HepG2 (cell line): ENCODE data around the gene SNAPC3. TPM values are rescaled to one million over a fixed set of nuclear protein-coding genes. Genes with fewer than 3 reads are reported as not detected.
A peak's percentile ranks its signal among the peaks of the same experiment; 100 is the strongest.

Experiments
- ATAC-seq: fragments of 200-7000 bp; cut with Tn5 transposase; 3 replicates; pipeline ENCODE4 v1.9.1; 2020; ENCODE audit warnings: mild to moderate bottlenecking, moderate library complexity
- BruUV-seq: library from RNA; stranded (reverse); fragments of 400-500 nt; replicated peaks from 2 replicates; lab custom pipeline; 2021; lab: Mats Ljungman, UMichigan
- CTCF ChIA-PET: fragments of 300-600 bp; formaldehyde crosslinking; extraction: SDS; loops from one replicate; lab custom pipeline; 2021; ENCODE audit warnings: low total read pairs, inconsistent platforms, low intra/inter-chr PET ratio; lab: Yijun Ruan, JAX
- POLR2A ChIA-PET: fragments of 350-600 bp; sonication (Branson Sonifier 250); formaldehyde crosslinking; loops from one replicate; lab custom pipeline; 2020; ENCODE audit warnings: antibody characterized with exemption, inconsistent platforms; lab: Yijun Ruan, JAX
- DNase-seq: peaks from one replicate; pipeline ENCODE4 v3.0.0-alpha.2; 2015; ENCODE audit warnings: low spot score
- FAIRE-seq: peaks from 3 replicates; lab custom pipeline; 2011; peaks lifted over from hg19 to GRCh38; lab: Jason Lieb, UNC
- H2AFZ ChIP-seq: one replicate; pipeline ENCODE4 v1.6.1; 2011; ENCODE audit warnings: low read length, inconsistent platforms
- H3K27ac ChIP-seq: fragments of 300-600 bp; 3 replicates; pipeline ENCODE4 v1.8.0; 2011; ENCODE audit warnings: mixed run types, mild to moderate bottlenecking, mixed read lengths, low read length, inconsistent platforms; ENCODE audit not compliant: insufficient read depth; ENCODE audit errors: extremely low read length
- H3K27me3 ChIP-seq, 2 experiments: fragments of 200-600 bp in 1 of 2; 2 replicates in 1 of 2; 3 replicates in 1 of 2; pipeline versions ENCODE4 v1.6.0 to v1.8.0; 2011; ENCODE audit warnings: low read length in 2 of 2, mild to moderate bottlenecking in 2 of 2, moderate library complexity in 2 of 2, inconsistent platforms in 1 of 2; ENCODE audit not compliant: insufficient read depth in 2 of 2, control insufficient read depth in 1 of 2
- H3K36me3 ChIP-seq, 2 experiments: fragments of 200-600 bp in 1 of 2; replicated peaks in 1 of 2; 2 replicates in 1 of 2; 3 replicates in 1 of 2; pipeline versions ENCODE4 v1.5.1 to v1.8.0; 2011; ENCODE audit warnings: low read length in 2 of 2, inconsistent platforms in 1 of 2; ENCODE audit not compliant: insufficient read depth in 2 of 2, control insufficient read depth in 1 of 2
- H3K4me1 ChIP-seq: 2 replicates; pipeline ENCODE4 v1.5.1; 2012; ENCODE audit warnings: low read length, inconsistent platforms; ENCODE audit not compliant: insufficient read depth
- H3K4me2 ChIP-seq: 2 replicates; pipeline ENCODE4 v1.6.0; 2011; ENCODE audit warnings: low read depth, low read length, inconsistent platforms
- H3K4me3 ChIP-seq, 3 experiments: fragments of 200-600 bp in 1 of 3; sonication (generic), shearing (Covaris generic) in 1 of 3; replicated peaks in 1 of 3; 2 replicates each; pipeline ENCODE4 v1.5.1; 2011 to 2016; ENCODE audit warnings: low read length in 3 of 3, inconsistent platforms in 2 of 3, low read depth in 2 of 3, mild to moderate bottlenecking in 2 of 3, control low read depth in 1 of 3, mixed read lengths in 1 of 3; ENCODE audit not compliant: insufficient read depth in 1 of 3
- H3K79me2 ChIP-seq: one replicate; pipeline ENCODE4 v1.6.1; 2011; ENCODE audit warnings: low read length, inconsistent platforms; ENCODE audit not compliant: insufficient read depth
- H3K9ac ChIP-seq: 2 replicates; pipeline ENCODE4 v1.6.0; 2011; ENCODE audit warnings: mild to moderate bottlenecking, low read depth, low read length, inconsistent platforms; ENCODE audit not compliant: insufficient read depth
- H3K9me3 ChIP-seq: 2 replicates; pipeline ENCODE4 v1.5.1; 2012; ENCODE audit warnings: mild to moderate bottlenecking, low read length
- H4K20me1 ChIP-seq: 2 replicates; pipeline ENCODE4 v1.6.0; 2011; ENCODE audit warnings: inconsistent platforms, mild to moderate bottlenecking, low read length, moderate library complexity; ENCODE audit not compliant: insufficient read depth
- CTCF ChIP-seq: sonication (generic); formaldehyde crosslinking; IDR thresholded peaks from 2 replicates; pipeline ENCODE4 v1.5.0; 2020; ENCODE audit warnings: mild to moderate bottlenecking, missing genetic modification reagents, moderate library complexity
- FOSL1 ChIP-seq: sonication (generic); formaldehyde crosslinking; IDR thresholded peaks from 2 replicates; pipeline ENCODE4 v1.9.0; 2021; ENCODE audit warnings: missing genetic modification reagents, borderline replicate concordance
- SAP130 ChIP-seq: IDR thresholded peaks from 2 replicates; pipeline ENCODE4 v1.6.1; 2016; ENCODE audit warnings: low read depth
- ZNF446 ChIP-seq: sonication (generic); formaldehyde crosslinking; IDR thresholded peaks from 2 replicates; pipeline ENCODE4 v1.5.0; 2020; ENCODE audit warnings: mild to moderate bottlenecking, missing genetic modification reagents
- ZSCAN25 ChIP-seq: sonication (generic); formaldehyde crosslinking; IDR thresholded peaks from 2 replicates; pipeline ENCODE4 v1.8.0; 2022; ENCODE audit warnings: mild to moderate bottlenecking, missing genetic modification reagents
- WGBS: methylation state at CpG from one replicate; pipeline ENCODE4 v1.1.6; 2017; ENCODE audit warnings: low lambda C conversion rate; 5-methylcytosine and 5-hydroxymethylcytosine counted together
- in situ Hi-C: cut with HindIII; loops from 2 replicates; pipeline ENCODE4 v1.10.0; 2017; ENCODE audit warnings: low pct_unique_long_range_greater_than_20kb; ENCODE audit not compliant: extremely low pct_ligation_motif_present
- intact Hi-C: fragments of 100-400 bp; cut with micrococcal nuclease; formaldehyde crosslinking; loops from one replicate; pipeline ENCODE4 v1.10.0; 2022; ENCODE audit not compliant: unreplicated experiment
- polyA plus RNA-seq, 8 experiments: library from polyadenylated mRNA; depleted of rRNA in 3 of 8; stranded (reverse) in 7 of 8; unstranded in 1 of 8; fragments of >200 nt; fragmentation: Illumina TruSeq in 4 of 8; extraction: Trizol in 4 of 8; gene quantifications; 2 replicates each; pipeline versions ENCODE4 v1.2.1 to v1.2.3, GENCODE V29; 2011 to 2016; ENCODE audit warnings: low read depth in 4 of 8, missing spikeins in 1 of 8, mixed read lengths in 1 of 8; ENCODE audit not compliant: insufficient read depth in 1 of 8
- total RNA-seq, 5 experiments: library from RNA; depleted of rRNA; stranded (reverse); fragments of >200 nt; fragmentation: Illumina TruSeq; extraction: Trizol; gene quantifications; 2 replicates each; pipeline ENCODE4 v1.2.3, GENCODE V29; 2016; ENCODE audit warnings: low read depth in 1 of 5

The SNAPC3 gene
- total and polyA plus RNA-seq, 2 of the 13 experiments (the other 11 are each of a cell fraction or from before 2014, with no cell fraction given) = 25.6 to 26.0 TPM

- Histone ChIP-seq H3K9me3 (no peaks in the 10 kb centered on the region), H3K4me1 (peaks cover 47% of the 10 kb centered on the region), H2AFZ (no peak overlapping the region), H3K4me3 (no peak overlapping the region), H3K4me2 (peak overlapping the region; percentile 33; the same call in 1 of the 2 replicates), H3K27ac (no peak overlapping the region), H3K79me2 (no peaks in the 10 kb centered on the region), H3K36me3 (no peaks in the 10 kb centered on the region), H3K27me3 (no peaks in the 10 kb centered on the region), H3K9ac (no peak overlapping the region), H4K20me1 (no peaks in the 10 kb centered on the region)
- DNase-seq = no peak
- ATAC-seq = peak; percentile 40
- WGBS = 88% methylated on average over 3 of the region's 4 CpGs
- BruUV-seq = no TSS peak
- CTCF ChIA-PET = no interaction called here
- intact Hi-C loops (no loop called here), in situ Hi-C loops (no loop called here)
- no peak for FAIRE-seq
- TF ChIP-seq SAP130 (CRISPR knock-in tag) (no peak), ZSCAN25 (peak; percentile 87)
- POLR2A ChIA-PET = no interaction called here
Measured at GRCh38 chr9:15374310-15374709, 48.4 kb upstream of the SNAPC3 start.

GRCh38 chr9:15374825-15375224 is 47.9 kb upstream of the SNAPC3 start:
- H4K20me1 ChIP-seq = no peaks in the 10 kb centered on the region
- ATAC-seq (peak; percentile 50), DNase-seq (no peak), FAIRE-seq (no peak)
- H3K4me2 ChIP-seq = no peak overlapping the region
- H3K27ac ChIP-seq = no peak overlapping the region
- no peak overlapping the region for H3K9ac ChIP-seq
- ChIA-PET POLR2A (no interaction called here), CTCF (no interaction called here)
- in situ Hi-C loops = no loop called here
- 30% methylated on average over 3 of the region's 3 CpGs for WGBS
- H3K9me3 ChIP-seq = no peaks in the 10 kb centered on the region
- no peaks in the 10 kb centered on the region for H3K79me2 ChIP-seq
- intact Hi-C loops = no loop called here
- no peak overlapping the region for H2AFZ ChIP-seq
- no peak for TF ChIP-seq ZNF446 (CRISPR knock-in tag)
- TF ChIP-seq FOSL1 (CRISPR knock-in tag) = no peak
- peak; percentile 18; the same call in 1 of the 2 replicates for TF ChIP-seq CTCF (CRISPR knock-in tag)
- no peaks in the 10 kb centered on the region for H3K36me3 ChIP-seq
- no peak overlapping the region for H3K4me3 ChIP-seq
- no TSS peak for BruUV-seq
- H3K27me3 ChIP-seq = no peaks in the 10 kb centered on the region
- H3K4me1 ChIP-seq = peaks cover 47% of the 10 kb centered on the region
